GM12891 (cell line): ENCODE data around the gene MCM9.
A peak's percentile ranks its signal among the peaks of the same experiment; 100 is the strongest.

ENCODE experiments used
- PAX5 ChIP-seq: IDR thresholded peaks from 2 replicates; pipeline ENCODE4 v1.6.1; 2011; ENCODE audit warnings: low read length, moderate library complexity, mild to moderate bottlenecking; ENCODE audit not compliant: insufficient read depth, severe bottlenecking
- POLR2A ChIP-seq: IDR thresholded peaks from 2 replicates; pipeline ENCODE4 v1.6.1; 2011; ENCODE audit warnings: low read depth, low read length, control low read depth
- POLR2AphosphoS5 ChIP-seq: IDR thresholded peaks from 2 replicates; pipeline ENCODE4 v1.6.1; 2011; ENCODE audit warnings: low read depth, low read length, control low read depth
- POU2F2 ChIP-seq: IDR thresholded peaks from 2 replicates; pipeline ENCODE4 v1.6.1; 2011; ENCODE audit warnings: low read depth, mild to moderate bottlenecking, control low read depth, low read length, moderate library complexity
- SPI1 ChIP-seq: IDR thresholded peaks from 2 replicates; pipeline ENCODE4 v1.6.1; 2011; ENCODE audit warnings: low read depth, low read length, control low read depth
- TAF1 ChIP-seq: IDR thresholded peaks from 2 replicates; pipeline ENCODE4 v1.6.1; 2011; ENCODE audit warnings: low read depth, low read length, control low read depth

GRCh38 chr6:118935978-118936703 is 1.2 kb upstream of the MCM9 start:
- TF ChIP-seq POLR2A (no peak), TAF1 (no peak), SPI1 (0 out of 2 replicates have a peak, but pooled peaks have one; percentile 8), POLR2AphosphoS5 (no peak), PAX5 (no peak), POU2F2 (no peak)
